HG02588 (cell line): Measurements from ENCODE around the gene CLCN7.
"Not testable (repeated sequence)": the region's sequence is repeated elsewhere in the genome, so short reads cannot be mapped to it uniquely, and the experiment has no call there.

Experiments used
- ATAC-seq: cut with Tn5 transposase; IDR thresholded peaks from one replicate; pipeline ENCODE4 v1.9.1; 2021; ENCODE audit warnings: mild to moderate bottlenecking, moderate library complexity; ENCODE audit not compliant: unreplicated experiment

Gene CLCN7

GRCh38 chr16:1445518-1446203, 29.2 kb downstream of the CLCN7 start:
- ATAC-seq = no peak

- ATAC-seq = no peak
Measured at GRCh38 chr16:1444730-1445517, 29.9 kb downstream of the CLCN7 start.

GRCh38 chr16:1443980-1444729, 30.7 kb downstream of the CLCN7 start, which contains the start of gene CCDC154:
CCDC154 (minus strand) TSS chr16:1444556; CDS start chr16:1444322, 234 bp downstream.
- ATAC-seq = no peak

GRCh38 chr16:1443403-1443973, 31.3 kb downstream of the CLCN7 start:
- ATAC-seq = no peak

DNA sequence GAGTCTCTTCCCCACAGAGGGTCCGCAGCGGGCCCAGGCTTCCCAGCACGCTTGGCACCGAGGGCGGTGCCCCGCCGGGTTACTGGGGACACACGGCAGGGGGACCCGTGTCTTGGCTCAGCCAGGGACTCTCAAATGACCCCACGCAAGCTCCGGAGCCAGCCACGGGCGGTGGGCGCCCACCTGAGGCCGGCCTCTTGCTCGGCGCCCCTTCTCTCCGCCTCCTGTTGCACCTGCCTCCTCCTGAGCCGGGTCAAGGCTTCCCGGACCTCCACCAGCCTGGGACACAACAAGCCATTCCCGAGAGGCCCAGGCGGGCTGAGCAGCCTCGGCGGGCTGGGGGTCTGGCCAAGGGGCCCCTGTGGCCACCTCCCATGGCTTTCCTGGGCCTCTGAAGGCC, 32.1 kb downstream of the CLCN7 start:
- ATAC-seq = no peak

GRCh38 chr16:1441391-1441829, 33.4 kb downstream of the CLCN7 start:
- ATAC-seq = no peak

DNA sequence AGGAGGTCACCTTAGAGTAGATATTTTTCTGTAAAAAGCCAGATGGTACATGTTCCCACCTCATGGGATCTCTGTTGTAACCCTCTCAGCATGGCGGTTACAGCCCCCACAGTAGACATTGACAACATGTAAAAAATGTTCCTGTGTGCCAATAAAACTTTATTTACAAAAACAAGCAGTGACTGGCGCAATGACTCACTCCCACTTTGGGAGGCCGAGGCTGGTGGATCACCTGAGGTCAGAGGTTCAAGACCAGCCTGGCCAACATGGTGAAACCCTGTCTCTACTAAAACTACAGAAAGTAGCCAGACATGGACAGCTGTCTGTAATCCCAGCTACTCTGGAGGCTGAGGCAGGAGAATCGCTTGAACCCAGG, 35.1 kb downstream of the CLCN7 start:
- not testable (repeated sequence) for ATAC-seq

GRCh38 chr16:1439058-1439698, 35.6 kb downstream of the CLCN7 start:
- no peak for ATAC-seq

DNA sequence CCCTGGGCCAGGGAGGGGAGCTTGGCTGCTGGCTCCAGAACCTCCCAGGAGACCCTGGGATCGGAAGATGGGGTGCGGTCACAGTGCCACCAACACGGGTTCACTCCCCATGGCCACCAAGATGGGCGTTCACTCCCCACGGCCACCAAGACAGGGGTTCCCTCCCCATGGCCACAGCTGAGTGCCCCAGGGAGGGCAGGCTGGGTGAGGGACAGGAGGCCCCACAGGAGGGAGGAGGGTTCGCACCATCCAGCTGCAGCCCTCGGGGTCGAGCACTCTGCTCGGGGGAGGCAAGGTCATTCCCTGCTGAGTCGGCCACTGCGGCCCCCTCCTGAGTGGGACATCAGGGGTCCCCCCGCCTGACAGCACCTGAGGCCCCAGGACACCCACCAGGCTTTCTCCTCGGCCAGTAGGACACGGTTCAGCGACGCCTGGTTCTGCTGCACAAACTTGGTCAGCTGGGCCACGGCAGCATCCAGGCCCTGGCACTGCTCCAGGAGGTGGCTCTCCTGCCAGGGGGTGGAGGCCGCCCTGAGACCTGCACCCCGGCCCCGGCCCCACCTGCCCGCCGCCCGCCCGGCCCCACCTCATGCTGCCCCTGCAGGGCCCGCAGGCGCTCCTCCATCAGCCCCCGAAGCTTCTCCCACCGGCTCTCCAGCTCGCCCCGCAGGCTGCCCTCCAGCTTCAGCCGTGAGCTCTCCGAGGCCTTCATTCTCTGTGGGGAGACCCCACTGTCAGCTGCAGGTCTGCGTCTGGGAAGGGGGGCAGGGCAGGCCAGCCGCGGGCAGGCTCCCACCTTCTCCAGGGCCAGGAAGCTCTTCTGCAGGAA, 36.4 kb downstream of the CLCN7 start:
- no peak for ATAC-seq

DNA sequence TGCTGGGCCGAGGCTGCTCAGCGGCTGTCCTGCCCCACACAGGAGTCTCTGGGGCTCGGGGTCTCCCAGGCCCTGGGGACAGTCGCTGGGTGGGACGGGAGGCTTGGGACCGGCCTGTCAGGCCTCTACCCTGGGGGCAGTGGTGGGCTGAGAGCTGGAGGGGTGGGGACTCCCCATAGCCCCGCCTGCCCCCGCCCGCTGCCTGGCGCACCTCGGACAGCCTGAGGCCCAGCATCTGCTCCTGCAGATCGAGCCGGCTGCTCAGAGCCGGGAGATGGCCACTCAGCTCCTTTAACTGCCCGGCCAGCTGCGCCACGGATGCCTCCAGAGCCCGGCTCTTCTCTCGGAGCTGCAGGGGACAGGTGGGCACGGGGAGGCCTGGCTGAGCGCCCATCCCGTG, 37.2 kb downstream of the CLCN7 start:
- no peak for ATAC-seq

DNA sequence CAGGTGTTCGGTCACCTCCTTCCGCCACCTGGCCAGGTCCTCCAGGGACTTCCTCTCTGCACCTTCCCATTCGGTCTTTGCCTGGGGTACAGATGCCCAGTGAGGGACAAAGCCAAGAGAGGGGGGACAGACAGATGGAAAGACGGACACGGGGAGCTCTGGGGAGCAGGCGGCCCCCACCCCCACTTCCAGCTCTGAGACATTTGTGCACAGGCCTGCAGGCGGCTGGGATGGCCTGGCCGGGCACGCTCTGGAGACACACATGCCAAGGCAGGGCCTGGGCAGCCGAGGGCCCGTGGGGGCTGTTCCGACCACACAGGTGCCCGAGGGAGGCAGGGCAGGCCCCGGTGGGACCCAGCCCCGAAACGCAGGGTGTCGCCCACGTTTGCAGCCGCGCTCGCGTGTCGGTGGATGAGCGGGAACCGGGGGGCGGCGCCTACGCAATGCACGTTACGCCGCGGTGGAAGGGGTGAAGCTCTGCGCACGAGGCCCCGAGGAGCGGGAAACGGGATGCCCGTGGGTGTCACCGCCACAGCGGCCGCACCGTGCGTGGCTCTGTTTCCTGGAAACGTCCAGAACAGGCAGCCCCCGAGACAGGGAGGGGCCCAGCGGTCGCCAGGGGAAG, 38.0 kb downstream of the CLCN7 start:
- ATAC-seq = no peak

- no peak for ATAC-seq
Measured at GRCh38 chr16:1435921-1436697, 38.7 kb downstream of the CLCN7 start.

DNA sequence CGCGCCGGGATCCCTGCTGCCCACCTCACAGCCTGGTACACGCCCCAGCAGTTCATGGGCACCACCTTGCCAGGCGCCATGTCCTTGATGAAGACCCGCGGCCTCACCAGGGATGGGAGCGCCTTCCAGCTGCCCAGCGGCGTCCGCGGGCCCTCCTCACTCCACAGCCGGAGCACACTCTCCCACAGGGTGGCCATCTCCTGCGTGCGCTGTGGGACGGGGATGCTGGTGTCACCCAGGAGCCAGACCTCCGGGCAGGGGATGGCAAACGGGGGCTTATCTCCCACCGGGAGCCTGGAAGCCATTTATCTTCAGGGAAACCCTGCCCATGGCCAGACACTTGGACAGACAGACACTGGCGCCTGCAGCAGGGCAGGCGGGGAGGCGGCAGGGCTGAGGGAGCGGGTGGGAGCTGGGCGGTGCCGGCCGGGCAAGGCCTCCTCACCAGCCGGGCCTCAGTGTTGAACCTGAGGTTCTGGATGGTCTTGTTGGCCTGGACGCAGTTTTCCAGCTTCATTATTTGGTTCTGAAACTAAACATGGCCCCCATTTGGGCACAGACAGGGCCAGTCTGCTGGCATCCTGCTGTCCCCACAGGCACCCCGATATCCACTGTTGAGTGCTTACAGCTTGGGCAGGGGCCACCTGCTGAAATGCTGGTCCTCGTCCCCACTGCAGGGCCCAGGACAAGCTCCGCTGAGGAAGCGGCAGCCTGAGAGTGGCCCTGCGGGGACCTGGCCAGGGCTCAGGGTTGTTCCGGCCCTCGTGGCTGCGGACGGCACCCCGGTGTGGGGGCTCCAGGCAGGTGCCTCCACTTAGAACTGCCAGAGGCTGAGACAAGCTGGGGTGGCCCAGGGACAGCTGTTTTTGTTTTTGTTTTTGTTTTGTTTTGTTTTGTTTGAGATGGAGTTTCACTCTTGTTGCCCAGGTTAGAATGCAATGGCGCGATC, 39.9 kb downstream of the CLCN7 start:
- ATAC-seq = no peak

GRCh38 chr16:1433756-1434155, 41.1 kb downstream of the CLCN7 start:
- ATAC-seq = no peak

DNA sequence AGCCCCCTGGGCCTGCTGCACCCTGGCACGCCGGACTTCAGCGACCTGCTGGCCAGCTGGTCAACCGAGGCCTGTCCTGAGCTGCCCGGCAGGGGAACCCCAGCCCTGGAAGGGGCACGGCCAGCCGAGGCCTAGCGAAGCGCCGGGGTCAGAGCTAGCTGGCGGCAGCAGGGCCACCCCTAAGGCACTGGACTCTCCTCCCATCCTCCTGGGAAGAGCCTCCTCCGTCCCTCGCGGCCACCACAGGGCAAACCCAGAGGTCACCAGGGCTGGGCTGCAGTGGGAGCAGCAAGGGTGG, 41.6 kb downstream of the CLCN7 start:
- ATAC-seq = no peak

- no peak for ATAC-seq
Measured at GRCh38 chr16:1432388-1433262, 42.2 kb downstream of the CLCN7 start.
